Measurements from ENCODE around the gene ARHGEF4. TPM values are rescaled to one million over a fixed set of nuclear protein-coding genes. Genes with fewer than 3 reads are reported as not detected.

Gene ARHGEF4
- total and polyA plus RNA-seq, 2 donors (not counting 3 experiments of a cell fraction or from before 2014, with no cell fraction given), result not detected

DNA sequence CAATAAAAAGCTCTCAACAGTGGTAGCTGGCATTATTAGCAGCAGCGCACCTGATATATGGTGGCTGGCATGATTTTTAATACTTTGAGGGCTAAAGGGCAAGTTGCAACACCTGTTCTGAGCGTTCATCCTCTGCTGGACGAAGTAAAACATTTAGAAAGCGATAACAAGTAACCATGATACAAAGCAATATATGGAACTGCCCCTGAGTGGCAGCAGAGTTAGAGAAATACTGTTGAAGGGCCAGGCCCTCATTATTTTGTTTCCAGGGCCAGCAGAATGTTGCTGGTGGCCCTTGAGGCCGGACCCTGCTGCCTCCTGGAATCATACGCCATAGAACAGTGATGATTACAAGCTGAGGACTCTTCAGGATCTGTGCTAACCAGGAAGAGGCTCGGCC, 47.8 kb downstream of the ARHGEF4 start:
- ChIA-PET CTCF (interaction anchor here (1.2 kb wide), 1 partner anchor 11 kb away, joined by 3 read pairs; no protein-coding TSS in a partner anchor), POLR2A (no interaction called here)
- TF ChIP-seq, protein P1, sequence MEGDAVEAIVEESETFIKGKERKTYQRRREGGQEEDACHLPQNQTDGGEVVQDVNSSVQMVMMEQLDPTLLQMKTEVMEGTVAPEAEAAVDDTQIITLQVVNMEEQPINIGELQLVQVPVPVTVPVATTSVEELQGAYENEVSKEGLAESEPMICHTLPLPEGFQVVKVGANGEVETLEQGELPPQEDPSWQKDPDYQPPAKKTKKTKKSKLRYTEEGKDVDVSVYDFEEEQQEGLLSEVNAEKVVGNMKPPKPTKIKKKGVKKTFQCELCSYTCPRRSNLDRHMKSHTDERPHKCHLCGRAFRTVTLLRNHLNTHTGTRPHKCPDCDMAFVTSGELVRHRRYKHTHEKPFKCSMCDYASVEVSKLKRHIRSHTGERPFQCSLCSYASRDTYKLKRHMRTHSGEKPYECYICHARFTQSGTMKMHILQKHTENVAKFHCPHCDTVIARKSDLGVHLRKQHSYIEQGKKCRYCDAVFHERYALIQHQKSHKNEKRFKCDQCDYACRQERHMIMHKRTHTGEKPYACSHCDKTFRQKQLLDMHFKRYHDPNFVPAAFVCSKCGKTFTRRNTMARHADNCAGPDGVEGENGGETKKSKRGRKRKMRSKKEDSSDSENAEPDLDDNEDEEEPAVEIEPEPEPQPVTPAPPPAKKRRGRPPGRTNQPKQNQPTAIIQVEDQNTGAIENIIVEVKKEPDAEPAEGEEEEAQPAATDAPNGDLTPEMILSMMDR (IDR thresholded peaks at IDR 0.05; ENCODE audit: extremely low read depth in 1 of 2, insufficient read depth in 1 of 2, low read depth in 1 of 2, low read length in 2 of 2), result no peak
- TF ChIP-seq FOS (IDR thresholded peaks at IDR 0.05; ENCODE audit: borderline replicate concordance, insufficient read depth, low read length), result no peak
- no peak for TF ChIP-seq MYC (IDR thresholded peaks at IDR 0.05; ENCODE audit: low read depth, low read length)
- TF ChIP-seq, protein P2, sequence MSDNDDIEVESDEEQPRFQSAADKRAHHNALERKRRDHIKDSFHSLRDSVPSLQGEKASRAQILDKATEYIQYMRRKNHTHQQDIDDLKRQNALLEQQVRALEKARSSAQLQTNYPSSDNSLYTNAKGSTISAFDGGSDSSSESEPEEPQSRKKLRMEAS (IDR thresholded peaks at IDR 0.05; ENCODE audit: insufficient read depth, insufficient read length), result no peak
- TF ChIP-seq JUN (IDR thresholded peaks at IDR 0.05; ENCODE audit: borderline replicate concordance, insufficient read depth, insufficient read length, low read depth), result no peak
- TF ChIP-seq POLR2AphosphoS5 (IDR thresholded peaks at IDR 0.05; ENCODE audit: insufficient read depth, low read depth, low read length), result no peak
- no peak for TF ChIP-seq POLR2A (IDR thresholded peaks at IDR 0.05; ENCODE audit: low read depth, low read length)
- no peak for TF ChIP-seq EZH2 (IDR thresholded peaks at IDR 0.05; ENCODE audit: borderline replicate concordance, low read depth, low read length, severe bottlenecking)
- TF ChIP-seq GATA2 (IDR thresholded peaks at IDR 0.05; ENCODE audit: insufficient read depth, insufficient read length, low read depth, low read length), result no peak
- BruUV-seq (replicated peaks), result no TSS peak
- no peak overlapping the region for H3K27ac ChIP-seq (ENCODE audit: insufficient read depth, low read depth, low read length)
- no peak overlapping the region for H3K4me3 ChIP-seq (replicated peaks in 1 of 3; ENCODE audit: insufficient read depth in 1 of 3, low read depth in 1 of 3, low read length in 3 of 3)
- H3K9me1 ChIP-seq (replicated peaks; ENCODE audit: control insufficient read depth, extremely low read depth, insufficient read depth, low read length), result no peaks in the 10 kb centered on the region
- H4K20me1 ChIP-seq (replicated peaks; ENCODE audit: control insufficient read depth, extremely low read depth, insufficient read depth, low read length), result no peaks in the 10 kb centered on the region
- DNase-seq (ENCODE audit: low read depth, low spot score) (no peak), FAIRE-seq (no peak)
- no peak overlapping the region for H3K9ac ChIP-seq (replicated peaks; ENCODE audit: extremely low read depth, insufficient read depth, low read length)
- H3K27me3 ChIP-seq (ENCODE audit: control insufficient read depth in 2 of 2, insufficient read depth in 2 of 2, low read length in 2 of 2), result no peaks in the 10 kb centered on the region
- dilution Hi-C loops (cut with MboI; ENCODE audit: extremely low pct_ligation_motif_present, low sequenced_read_pairs), result no loop called here
- no peaks in the 10 kb centered on the region for H3K9me3 ChIP-seq (replicated peaks; ENCODE audit: control insufficient read depth, insufficient read depth, low read length)
- no peaks in the 10 kb centered on the region for H3K36me3 ChIP-seq (ENCODE audit: control insufficient read depth in 2 of 2, extremely low read depth in 1 of 2, insufficient read depth in 2 of 2, low read length in 2 of 2)
- no peak overlapping the region for H2AFZ ChIP-seq (ENCODE audit: low read depth, low read length)
- H3K4me1 ChIP-seq (ENCODE audit: control insufficient read depth, extremely low read depth, insufficient read depth, low read length), result no peaks in the 10 kb centered on the region
- no peaks in the 10 kb centered on the region for H3K79me2 ChIP-seq (ENCODE audit: control insufficient read depth, insufficient read depth, low read length)
- intact Hi-C loops (cut with micrococcal nuclease), result no loop called here
- no peak overlapping the region for H3K4me2 ChIP-seq (ENCODE audit: insufficient read depth, low read length)

All from endothelial cell of umbilical vein (primary cell).